Stimulated activated CD8-positive, alpha-beta memory T cell treated with anti-CD3 and anti-CD28 coated beads, Interleukin-7, amount 100 ng/mL, for 4 hours (primary cell): Measurements from ENCODE around the gene HNRNPUL1.
A peak's percentile ranks its signal among the peaks of the same experiment; 100 is the strongest.
"Not testable (repeated sequence)": the region's sequence is repeated elsewhere in the genome, so short reads cannot be mapped to it uniquely, and the experiment has no call there.

Source experiments
- DNase-seq, 2 donors: peaks; one replicate each; pipeline ENCODE4 v3.0.0-alpha.2; 2020; ENCODE audit warnings: low read depth in 2 of 2

Gene HNRNPUL1

DNA sequence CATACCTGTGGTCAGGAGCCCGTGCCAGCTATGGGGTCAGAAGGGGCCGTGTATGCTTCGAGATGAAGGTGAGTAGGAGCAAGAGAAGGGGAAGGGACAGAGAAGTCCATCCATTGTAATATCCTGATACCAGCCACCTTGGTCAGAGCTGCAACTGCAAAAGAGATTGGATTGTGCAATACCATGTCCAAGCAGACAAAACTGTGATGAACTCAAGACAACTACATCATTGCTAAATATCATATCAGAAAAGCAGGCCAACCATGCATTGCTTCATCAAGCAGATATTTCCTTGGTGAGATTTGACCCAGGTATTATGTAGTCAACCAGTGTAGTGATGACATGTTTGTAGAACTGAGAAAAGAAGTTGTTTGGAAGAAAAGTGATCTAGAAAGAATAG lies 12.1 kb downstream of the HNRNPUL1 start:
- no peak for DNase-seq

- DNase-seq: no peak
Measured at GRCh38 chr19:41278478-41278877, 14.3 kb downstream of the HNRNPUL1 start.

GRCh38 chr19:41288673-41289530 lies 24.7 kb downstream of the HNRNPUL1 start:
- no peak for DNase-seq

- DNase-seq: not testable (repeated sequence)
Measured at GRCh38 chr19:41289814-41290213, 25.6 kb downstream of the HNRNPUL1 start.

GRCh38 chr19:41294393-41294792 lies 30.2 kb downstream of the HNRNPUL1 start:
- no peak for DNase-seq

DNA sequence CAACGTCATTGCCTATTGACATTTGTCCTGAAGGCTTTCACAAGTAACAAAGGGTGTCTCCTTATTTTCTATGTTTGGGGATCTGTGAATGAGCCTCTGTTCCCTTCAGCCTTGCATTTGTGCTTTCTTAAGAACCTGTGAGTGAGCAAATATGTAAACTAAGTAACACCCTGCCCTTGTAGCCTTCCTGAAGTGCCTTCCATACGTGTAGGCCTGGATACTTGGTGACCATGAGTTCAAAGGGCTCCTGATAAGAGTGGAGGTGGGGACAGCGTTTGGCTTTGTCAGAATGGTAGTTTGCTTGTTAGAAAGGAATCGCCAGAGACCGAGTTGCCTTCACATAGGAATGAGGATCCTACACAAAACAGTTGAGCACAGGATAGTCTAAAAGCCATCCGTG lies 31.3 kb downstream of the HNRNPUL1 start:
- no peak for DNase-seq

DNA sequence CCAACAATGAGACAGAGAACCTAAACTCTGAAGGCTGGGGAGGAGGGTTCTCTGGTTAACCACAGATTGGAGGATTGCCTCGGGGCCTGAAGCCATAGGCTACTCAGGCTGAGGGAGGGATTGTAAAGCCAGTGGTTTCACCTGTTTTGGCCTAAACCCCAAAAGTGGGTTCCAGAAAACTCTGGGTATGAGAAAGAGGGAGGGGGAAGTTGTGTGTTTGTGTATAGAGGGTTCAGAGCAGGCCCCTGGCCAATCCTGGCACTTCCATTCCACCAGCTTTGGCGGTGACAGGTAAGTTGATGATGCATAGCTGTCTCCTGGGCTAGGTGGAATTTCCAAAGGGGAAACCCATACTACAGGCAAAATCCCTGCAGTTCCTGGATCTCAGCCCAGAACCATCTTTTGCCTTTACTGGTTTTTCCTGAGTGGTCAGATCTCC lies 32.3 kb downstream of the HNRNPUL1 start:
- DNase-seq: no peak

- no peak for DNase-seq
Measured at GRCh38 chr19:41297628-41298347, 33.6 kb downstream of the HNRNPUL1 start.

- DNase-seq: peak; percentile 20 to 35
Measured at GRCh38 chr19:41298348-41298964, 34.3 kb downstream of the HNRNPUL1 start.

DNA sequence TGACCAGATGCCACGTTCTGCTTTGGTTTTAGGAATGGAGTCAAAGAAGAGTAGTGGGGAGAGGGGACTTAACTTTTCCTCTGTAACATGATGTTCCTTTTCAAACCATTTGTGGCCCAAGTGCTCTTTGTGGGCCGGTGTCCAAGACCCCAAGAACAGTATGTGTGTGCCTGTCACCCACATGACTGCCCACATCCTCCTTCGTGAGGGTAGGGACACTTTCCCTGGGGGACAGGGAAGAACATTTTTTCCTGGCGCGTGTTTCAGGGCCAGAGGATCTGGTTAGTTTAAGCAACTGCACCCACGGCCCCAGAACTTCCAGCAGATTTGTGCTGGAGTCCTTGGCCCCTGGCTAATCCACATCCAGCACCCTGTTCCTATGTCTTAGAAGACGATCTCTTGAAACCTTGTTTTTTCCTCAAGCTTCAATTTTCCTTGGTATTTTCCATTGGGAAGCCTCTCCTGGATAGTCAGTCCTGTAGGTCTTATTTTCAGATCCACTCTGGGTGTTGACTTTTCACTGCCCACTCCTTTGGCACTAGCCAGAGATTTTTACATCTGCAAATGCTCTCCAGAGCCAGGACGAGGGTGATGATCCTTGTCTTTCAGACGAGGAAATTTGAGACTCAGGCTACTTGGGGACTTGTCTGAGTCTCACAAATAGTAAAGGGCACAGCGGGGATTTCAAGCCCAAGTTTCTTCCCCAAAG lies 35.0 kb downstream of the HNRNPUL1 start:
- no peak for DNase-seq

- no peak for DNase-seq
Measured at GRCh38 chr19:41299755-41300089, 35.5 kb downstream of the HNRNPUL1 start.

GRCh38 chr19:41300555-41300954 lies 36.4 kb downstream of the HNRNPUL1 start:
- no peak for DNase-seq

DNA sequence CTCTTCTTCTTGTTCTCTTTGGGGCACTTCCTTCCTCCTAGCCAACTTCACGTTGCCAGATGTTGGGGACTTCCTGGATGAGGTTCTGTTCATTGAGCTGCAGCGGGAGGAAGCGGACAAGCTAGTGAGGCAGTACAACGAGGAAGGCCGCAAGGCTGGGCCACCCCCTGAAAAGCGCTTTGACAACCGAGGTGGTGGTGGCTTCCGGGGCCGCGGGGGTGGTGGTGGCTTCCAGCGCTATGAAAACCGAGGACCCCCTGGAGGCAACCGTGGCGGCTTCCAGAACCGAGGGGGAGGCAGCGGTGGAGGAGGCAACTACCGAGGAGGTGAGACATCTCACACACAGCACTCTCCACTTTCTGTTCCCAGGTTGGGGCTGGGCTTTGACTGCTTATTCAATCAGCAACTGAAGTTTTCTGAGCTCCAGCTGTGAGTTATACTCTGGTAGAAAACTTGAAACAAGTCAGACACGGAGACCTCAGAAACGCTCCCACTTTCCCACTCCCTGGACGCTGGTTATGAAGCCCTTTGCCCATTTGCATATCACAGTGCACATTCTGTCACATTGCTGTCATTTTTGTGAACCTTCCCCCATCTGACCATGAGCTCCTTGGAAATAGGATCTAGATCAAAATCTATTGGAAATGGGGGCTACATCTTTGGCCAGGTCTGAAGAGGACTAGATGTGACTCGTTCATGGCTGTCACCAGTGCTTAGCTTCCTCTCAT lies 38.6 kb downstream of the HNRNPUL1 start:
- peak; percentile 62 to 76 for DNase-seq

GRCh38 chr19:41303954-41304353 lies 39.8 kb downstream of the HNRNPUL1 start:
- no peak for DNase-seq

GRCh38 chr19:41304706-41305483 lies 40.7 kb downstream of the HNRNPUL1 start:
- no peak for DNase-seq

DNA sequence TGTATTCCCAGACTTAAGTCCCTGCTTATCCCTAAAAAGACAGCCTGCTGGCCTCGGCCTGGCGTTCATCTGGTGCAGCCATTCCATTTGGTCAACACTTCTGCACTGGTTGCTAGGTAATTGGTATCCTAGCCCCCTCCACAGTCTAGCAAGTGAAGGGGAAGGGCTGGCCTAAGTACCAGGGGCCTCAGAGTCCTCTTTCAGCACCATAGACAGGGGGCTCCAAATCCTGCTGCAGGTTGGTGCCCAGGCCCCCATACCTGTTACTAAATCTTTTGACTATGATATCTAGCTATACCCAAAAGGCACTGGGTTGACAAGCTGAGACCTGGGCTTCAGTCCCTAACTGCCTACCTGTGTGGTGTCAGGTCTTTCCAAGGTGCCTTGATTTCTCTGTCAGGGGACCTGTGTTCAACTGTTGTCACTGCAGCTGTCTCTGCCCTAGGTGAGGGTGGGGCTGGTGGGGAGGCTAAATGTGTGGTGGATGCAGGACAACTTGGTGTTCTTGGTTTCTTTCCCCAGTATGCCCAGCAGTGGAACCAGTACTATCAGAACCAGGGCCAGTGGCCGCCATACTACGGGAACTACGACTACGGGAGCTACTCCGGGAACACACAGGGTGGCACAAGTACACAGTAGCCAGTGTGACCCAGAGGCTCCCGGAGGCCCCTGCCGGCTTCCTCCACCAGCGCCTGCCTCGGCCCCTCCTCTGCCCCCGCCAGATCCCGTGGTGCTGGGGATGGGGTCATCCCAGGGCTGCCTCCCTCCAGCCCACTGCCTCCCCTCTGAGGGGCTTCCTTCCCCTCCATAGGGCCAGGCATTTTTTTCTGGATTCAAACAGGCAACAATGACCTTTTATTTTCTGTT lies 42.0 kb downstream of the HNRNPUL1 start:
- no peak for DNase-seq

DNA sequence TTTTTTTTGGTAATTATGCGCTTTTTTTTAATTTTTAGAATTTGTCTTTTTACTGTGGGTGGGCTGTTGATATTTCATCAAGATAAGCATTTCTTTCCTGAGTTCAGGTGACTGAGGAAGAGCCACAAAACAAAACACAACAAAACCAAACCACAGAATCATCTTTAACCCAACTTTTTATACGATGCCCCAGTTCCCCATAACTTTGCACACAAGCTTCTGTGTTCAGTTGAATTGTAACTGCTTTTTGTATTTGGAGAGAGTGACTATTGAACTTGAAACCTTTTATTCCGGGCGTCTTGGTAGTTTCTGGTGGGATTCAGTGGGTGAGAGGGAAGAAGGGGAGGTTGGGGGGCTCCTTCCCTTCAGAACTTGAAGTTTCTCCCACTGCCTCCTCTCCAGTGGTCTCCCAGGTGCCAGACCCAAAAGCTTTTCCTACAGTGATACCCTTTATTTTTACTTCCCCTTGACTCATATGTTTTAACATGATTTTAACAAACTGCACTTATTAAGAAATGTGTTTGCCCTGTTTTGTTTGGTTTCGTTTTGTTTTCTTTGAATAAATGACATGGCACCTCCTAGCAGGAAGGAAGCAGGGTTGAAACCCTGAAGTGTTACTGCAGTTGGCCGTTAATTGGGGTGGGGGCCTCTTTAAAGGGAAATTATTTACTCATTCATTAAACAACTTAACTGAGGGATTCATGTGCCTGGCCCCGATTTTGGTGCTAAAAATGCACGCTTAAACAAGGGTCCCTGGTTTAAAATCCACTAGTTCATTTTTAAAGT lies 43.1 kb downstream of the HNRNPUL1 start:
- DNase-seq: no peak

- DNase-seq: no peak
Measured at GRCh38 chr19:41307954-41308449, 43.8 kb downstream of the HNRNPUL1 start.
